CD14-positive monocyte (primary cell): ENCODE results near the gene MYO7A. TPM values are rescaled to one million over a fixed set of nuclear protein-coding genes. Genes with fewer than 3 reads are reported as not detected.

Experiments used
- DNase-seq, 3 donors: peaks; one replicate each; pipeline ENCODE4 v3.0.0-alpha.2; 2011 to 2022
- H2AFZ ChIP-seq: 2 replicates; pipeline ENCODE4 v1.6.0; 2012; ENCODE audit warnings: mild to moderate bottlenecking, low read depth, low read length, inconsistent platforms; ENCODE audit not compliant: insufficient read depth, poor library complexity, severe bottlenecking
- H3K27ac ChIP-seq, 2 donors: 1 replicate in 1 of 2; 2 replicates in 1 of 2; pipeline ENCODE4 v1.5.1; 2012 to 2013; ENCODE audit warnings: low read length in 2 of 2, control low read depth in 1 of 2, inconsistent platforms in 1 of 2, low read depth in 1 of 2, mild to moderate bottlenecking in 1 of 2
- H3K27me3 ChIP-seq, 2 donors: one replicate each; pipeline versions ENCODE4 v1.6.0 to v1.6.1; 2011 to 2013; ENCODE audit warnings: low read length in 2 of 2; ENCODE audit not compliant: control insufficient read depth in 2 of 2, insufficient read depth in 2 of 2
- H3K36me3 ChIP-seq, 2 donors: replicated peaks in 1 of 2; 1 replicate in 1 of 2; 2 replicates in 1 of 2; pipeline versions ENCODE4 v1.5.1 to v1.6.1; 2012 to 2013; ENCODE audit warnings: low read length in 2 of 2, control low read depth in 1 of 2, inconsistent platforms in 1 of 2, mild to moderate bottlenecking in 1 of 2; ENCODE audit not compliant: insufficient read depth in 2 of 2, control insufficient read depth in 1 of 2
- H3K4me1 ChIP-seq, 2 donors: 1 replicate in 1 of 2; 2 replicates in 1 of 2; pipeline versions ENCODE4 v1.5.1 to v1.6.1; 2012 to 2013; ENCODE audit warnings: low read length in 2 of 2, control low read depth in 1 of 2, inconsistent platforms in 1 of 2, mild to moderate bottlenecking in 1 of 2, moderate library complexity in 1 of 2; ENCODE audit not compliant: insufficient read depth in 2 of 2, control insufficient read depth in 1 of 2
- H3K4me2 ChIP-seq: replicated peaks from 2 replicates; pipeline ENCODE3; 2012; ENCODE audit warnings: low read length, moderate library complexity, mild to moderate bottlenecking; ENCODE audit not compliant: poor library complexity, severe bottlenecking; ENCODE audit errors: extremely low read depth
- H3K4me3 ChIP-seq, 3 experiments: fragments of 200-600 bp in 1 of 3; sonication (generic) in 1 of 3; replicated peaks in 1 of 3; 1 replicate in 2 of 3; 2 replicates in 1 of 3; pipeline ENCODE4 v1.5.1; 2011 to 2013; ENCODE audit warnings: low read length in 3 of 3, mild to moderate bottlenecking in 3 of 3, control low read depth in 2 of 3, low read depth in 2 of 3, inconsistent platforms in 1 of 3, moderate library complexity in 1 of 3
- H3K79me2 ChIP-seq: 2 replicates; pipeline ENCODE4 v1.6.0; 2012; ENCODE audit warnings: mild to moderate bottlenecking, control low read depth, inconsistent platforms, low read length, moderate library complexity; ENCODE audit not compliant: insufficient read depth
- H3K9ac ChIP-seq: 2 replicates; pipeline ENCODE4 v1.6.0; 2017; ENCODE audit warnings: low read length, mild to moderate bottlenecking; ENCODE audit not compliant: insufficient read depth, poor library complexity, severe bottlenecking
- H3K9me3 ChIP-seq, 2 donors: replicated peaks in 1 of 2; 1 replicate in 1 of 2; 2 replicates in 1 of 2; pipeline versions ENCODE4 v1.5.1 to v1.6.1; 2012 to 2013; ENCODE audit warnings: low read length in 2 of 2, control low read depth in 1 of 2; ENCODE audit not compliant: control insufficient read depth in 1 of 2, insufficient read depth in 1 of 2
- H4K20me1 ChIP-seq: 2 replicates; pipeline ENCODE4 v1.6.0; 2012; ENCODE audit warnings: mild to moderate bottlenecking, low read length, control low read depth, moderate library complexity; ENCODE audit not compliant: insufficient read depth
- H3K27ac Mint-ChIP-seq, 7 donors: one replicate each; pipeline ENCODE4 v1.8.0; 2020; ENCODE audit warnings: mild to moderate bottlenecking in 7 of 7, mixed read lengths in 7 of 7, moderate library complexity in 6 of 7, inconsistent platforms in 2 of 7
- H3K27me3 Mint-ChIP-seq, 3 donors: one replicate each; pipeline ENCODE4 v1.8.0; 2021 to 2022; ENCODE audit warnings: low read depth in 3 of 3, mild to moderate bottlenecking in 3 of 3, mixed read lengths in 3 of 3, moderate library complexity in 3 of 3, inconsistent platforms in 1 of 3
- H3K36me3 Mint-ChIP-seq, 2 donors: one replicate each; pipeline ENCODE4 v1.8.0; 2020; ENCODE audit warnings: mixed read lengths in 2 of 2, inconsistent platforms in 1 of 2, mild to moderate bottlenecking in 1 of 2
- H3K4me1 Mint-ChIP-seq: one replicate; pipeline ENCODE4 v1.8.0; 2020; ENCODE audit warnings: mild to moderate bottlenecking, mixed read lengths
- H3K4me3 Mint-ChIP-seq, 2 donors: one replicate each; pipeline ENCODE4 v1.8.0; 2020; ENCODE audit warnings: mild to moderate bottlenecking in 2 of 2, mixed read lengths in 2 of 2, moderate library complexity in 1 of 2
- H3K9me3 Mint-ChIP-seq, 7 donors: one replicate each; pipeline ENCODE4 v1.8.0; 2020 to 2022; ENCODE audit warnings: mixed read lengths in 7 of 7, mild to moderate bottlenecking in 6 of 7, moderate library complexity in 6 of 7, inconsistent platforms in 2 of 7
- WGBS: methylation state at CpG from one replicate; pipeline ENCODE4 v1.1.5; 2013; ENCODE audit warnings: missing lambda C conversion rate; ENCODE audit not compliant: insufficient coverage; 5-methylcytosine and 5-hydroxymethylcytosine counted together
- intact Hi-C, 2 donors: fragments of 100-400 bp; cut with micrococcal nuclease; formaldehyde crosslinking; loops; one replicate each; pipeline versions ENCODE4 v1.15.0 to v1.15.1; 2023
- polyA plus RNA-seq, 3 donors: library from polyadenylated mRNA; depleted of rRNA in 1 of 3; unstranded in 2 of 3; stranded (reverse) in 1 of 3; fragments of 300-500 nt in 2 of 3; fragments of >200 nt in 1 of 3; fragmentation: Illumina TruSeq in 2 of 3; gene quantifications; 1 replicate in 2 of 3; 2 replicates in 1 of 3; pipeline ENCODE4 v1.2.3, GENCODE V29; 2012 to 2021
- TF ChIP-seq, protein P1 (sequence below): fragments of 200-600 bp; IDR thresholded peaks from one replicate; pipeline ENCODE4 v1.8.0; 2022; ENCODE audit warnings: antibody characterized with exemption, mild to moderate bottlenecking

The MYO7A gene
- polyA plus RNA-seq, 3 donors: 3.5 to 7.8 (median 3.6) TPM

DNA sequence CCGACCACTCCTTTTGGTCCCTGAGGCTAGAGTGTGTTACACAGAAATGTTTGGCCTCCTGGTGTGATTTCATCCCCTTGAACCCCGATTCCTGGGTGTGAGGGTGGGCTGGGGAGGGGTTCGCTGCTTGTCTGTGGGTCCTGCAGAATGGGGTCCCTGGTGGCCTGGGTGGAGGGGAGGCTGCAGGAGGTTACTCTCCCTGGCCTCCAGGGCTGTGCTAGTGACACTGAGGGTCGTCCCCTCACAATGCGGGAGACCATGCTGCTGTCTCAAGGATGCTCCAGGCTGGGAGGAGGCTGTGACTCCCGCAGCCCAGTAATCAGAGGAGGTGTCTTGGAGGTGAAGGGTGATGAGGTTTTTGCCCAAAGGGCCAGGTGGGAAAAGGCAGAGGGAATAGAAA is 42.4 kb upstream of the MYO7A start:
- no peak overlapping the region for H2AFZ ChIP-seq
- Mint-ChIP-seq H3K27ac (no peak overlapping the region), H3K36me3 (no peaks in the 10 kb centered on the region), H3K27me3 (peaks cover 0 to 6% (median 0%) of the 10 kb centered on the region in 3 donors), H3K4me1 (peaks cover 18% of the 10 kb centered on the region), H3K9me3 (no peaks in the 10 kb centered on the region), H3K4me3 (no peak overlapping the region)
- peaks cover 14 to 15% of the 10 kb centered on the region in 2 donors for H3K4me1 ChIP-seq
- H3K36me3 ChIP-seq: no peaks in the 10 kb centered on the region
- intact Hi-C loops: loop anchor here in 1 of 2 donors (10.0 kb wide), 1 partner anchor 361 kb away; no protein-coding TSS in a partner anchor
- no peaks in the 10 kb centered on the region for H3K9me3 ChIP-seq
- H4K20me1 ChIP-seq: no peaks in the 10 kb centered on the region
- H3K27me3 ChIP-seq: no peaks in the 10 kb centered on the region
- no peak overlapping the region for H3K9ac ChIP-seq
- no peak overlapping the region for H3K4me3 ChIP-seq
- TF ChIP-seq, protein P1, sequence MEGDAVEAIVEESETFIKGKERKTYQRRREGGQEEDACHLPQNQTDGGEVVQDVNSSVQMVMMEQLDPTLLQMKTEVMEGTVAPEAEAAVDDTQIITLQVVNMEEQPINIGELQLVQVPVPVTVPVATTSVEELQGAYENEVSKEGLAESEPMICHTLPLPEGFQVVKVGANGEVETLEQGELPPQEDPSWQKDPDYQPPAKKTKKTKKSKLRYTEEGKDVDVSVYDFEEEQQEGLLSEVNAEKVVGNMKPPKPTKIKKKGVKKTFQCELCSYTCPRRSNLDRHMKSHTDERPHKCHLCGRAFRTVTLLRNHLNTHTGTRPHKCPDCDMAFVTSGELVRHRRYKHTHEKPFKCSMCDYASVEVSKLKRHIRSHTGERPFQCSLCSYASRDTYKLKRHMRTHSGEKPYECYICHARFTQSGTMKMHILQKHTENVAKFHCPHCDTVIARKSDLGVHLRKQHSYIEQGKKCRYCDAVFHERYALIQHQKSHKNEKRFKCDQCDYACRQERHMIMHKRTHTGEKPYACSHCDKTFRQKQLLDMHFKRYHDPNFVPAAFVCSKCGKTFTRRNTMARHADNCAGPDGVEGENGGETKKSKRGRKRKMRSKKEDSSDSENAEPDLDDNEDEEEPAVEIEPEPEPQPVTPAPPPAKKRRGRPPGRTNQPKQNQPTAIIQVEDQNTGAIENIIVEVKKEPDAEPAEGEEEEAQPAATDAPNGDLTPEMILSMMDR: no peak
- no peak overlapping the region for H3K27ac ChIP-seq
- no peak overlapping the region for H3K4me2 ChIP-seq
- no peak for DNase-seq
- H3K79me2 ChIP-seq: no peaks in the 10 kb centered on the region
- WGBS: 95% methylated on average over 4 of the region's 6 CpGs

DNA sequence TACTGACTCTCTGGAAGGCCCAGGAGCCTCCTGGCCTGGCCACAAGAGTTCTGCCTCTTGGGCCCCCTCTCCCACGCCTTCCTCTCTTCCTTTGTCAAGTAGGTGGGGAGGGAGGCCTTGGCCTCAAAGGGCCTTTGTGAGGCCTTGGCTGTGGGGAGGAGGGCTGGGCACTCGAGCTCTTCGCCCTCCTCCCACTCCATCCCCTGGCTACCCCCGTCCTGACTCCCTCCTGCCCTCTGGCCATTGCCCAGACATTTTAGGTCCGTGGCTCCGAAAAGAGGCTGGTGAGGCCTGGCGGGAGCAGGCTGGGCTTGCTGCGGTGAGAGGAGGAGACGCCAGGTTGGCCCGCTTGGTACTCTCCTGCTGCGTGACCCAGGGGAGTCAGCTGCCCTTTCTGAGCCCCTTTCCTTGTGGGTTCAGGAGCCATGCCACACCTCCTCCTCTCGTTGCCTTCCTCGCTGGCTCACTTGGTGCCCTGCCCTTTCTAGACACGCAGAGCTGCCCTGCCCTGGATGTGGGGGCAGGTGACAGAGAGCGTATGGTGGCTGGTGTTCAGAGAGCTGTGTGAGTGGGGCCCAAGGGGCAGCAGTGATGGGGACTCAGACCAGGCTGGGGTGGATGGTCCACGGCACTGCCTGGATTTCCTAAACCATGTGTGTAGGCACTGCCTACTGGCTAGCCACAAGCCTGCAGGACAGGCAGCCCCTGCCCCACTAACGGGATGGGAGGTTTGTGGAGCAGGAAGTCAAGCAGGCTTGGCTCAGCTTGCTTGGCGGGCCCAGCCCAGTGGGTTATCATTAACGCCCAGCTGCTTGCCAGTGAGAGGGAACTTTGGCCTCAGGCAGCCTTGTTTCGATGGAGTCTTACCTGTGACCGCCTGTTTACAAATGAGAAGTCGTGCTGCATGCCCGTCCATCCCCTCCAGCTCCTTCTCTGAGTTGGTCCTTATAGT is 41.2 kb upstream of the MYO7A start:
- Mint-ChIP-seq H3K36me3 (no peaks in the 10 kb centered on the region), H3K27ac (no peak overlapping the region), H3K4me1 (peaks cover 18% of the 10 kb centered on the region), H3K9me3 (no peaks in the 10 kb centered on the region), H3K27me3 (peaks cover 0 to 6% (median 0%) of the 10 kb centered on the region in 3 donors), H3K4me3 (no peak overlapping the region)
- Histone ChIP-seq H3K79me2 (no peaks in the 10 kb centered on the region), H3K36me3 (no peaks in the 10 kb centered on the region), H3K4me2 (no peak overlapping the region), H3K9ac (no peak overlapping the region), H3K27ac (no peak overlapping the region), H4K20me1 (no peaks in the 10 kb centered on the region), H3K4me1 (peaks cover 14 to 15% of the 10 kb centered on the region in 2 donors), H3K27me3 (no peaks in the 10 kb centered on the region), H3K9me3 (no peaks in the 10 kb centered on the region), H2AFZ (no peak overlapping the region), H3K4me3 (no peak overlapping the region)
- intact Hi-C loops: loop anchor here in 1 of 2 donors (10.0 kb wide), 1 partner anchor 362 kb away; no protein-coding TSS in a partner anchor
- TF ChIP-seq, protein P1: no peak
- no peak for DNase-seq
- WGBS: 87% methylated on average over 14 of the region's 23 CpGs
